Fibroblast of lung (primary cell): ENCODE measurements around the gene ERCC1. TPM values are rescaled to one million over a fixed set of nuclear protein-coding genes. Genes with fewer than 3 reads are reported as not detected.
A peak's percentile ranks its signal among the peaks of the same experiment; 100 is the strongest.

Experiments used
- DNase-seq, 2 donors: peaks; one replicate each; pipeline versions ENCODE4 v3.0.0 to v3.0.0-alpha.2; 2010; ENCODE audit warnings: low read depth in 2 of 2
- H2AFZ ChIP-seq: 2 replicates; pipeline ENCODE4 v1.5.1; 2012; ENCODE audit warnings: low read length, control low read depth, inconsistent platforms
- H3K27ac ChIP-seq: 2 replicates; pipeline ENCODE4 v1.5.1; 2011; ENCODE audit warnings: low read length, control low read depth; ENCODE audit not compliant: insufficient read depth
- H3K27me3 ChIP-seq: 2 replicates; pipeline ENCODE4 v1.5.1; 2011; ENCODE audit warnings: mild to moderate bottlenecking, low read length; ENCODE audit not compliant: control insufficient read depth, insufficient read depth
- H3K36me3 ChIP-seq: 2 replicates; pipeline ENCODE4 v1.5.1; 2011; ENCODE audit warnings: low read length; ENCODE audit not compliant: control insufficient read depth, insufficient read depth
- H3K4me1 ChIP-seq: 2 replicates; pipeline ENCODE4 v1.5.1; 2011; ENCODE audit warnings: low read length; ENCODE audit not compliant: control insufficient read depth, insufficient read depth; ENCODE audit errors: extremely low read depth
- H3K4me2 ChIP-seq: 2 replicates; pipeline ENCODE4 v1.5.1; 2011; ENCODE audit warnings: low read length, control low read depth; ENCODE audit not compliant: insufficient read depth; ENCODE audit errors: extremely low read depth
- H3K4me3 ChIP-seq, 4 experiments: fragments of 200-600 bp in 1 of 4; sonication (generic) in 1 of 4; replicated peaks in 1 of 4; 2 replicates each; pipeline ENCODE4 v1.5.1; 2011 to 2016; ENCODE audit warnings: low read length in 4 of 4, low read depth in 3 of 4, mild to moderate bottlenecking in 3 of 4, control low read depth in 2 of 4, inconsistent platforms in 1 of 4, mixed read lengths in 1 of 4; ENCODE audit not compliant: insufficient read depth in 1 of 4; ENCODE audit errors: control extremely low read depth in 1 of 4
- H3K79me2 ChIP-seq: 2 replicates; pipeline ENCODE4 v1.5.1; 2012; ENCODE audit warnings: mild to moderate bottlenecking, low read length, inconsistent platforms; ENCODE audit not compliant: control insufficient read depth, insufficient read depth
- H3K9ac ChIP-seq: 2 replicates; pipeline ENCODE4 v1.5.1; 2011; ENCODE audit warnings: mild to moderate bottlenecking, low read length, control low read depth; ENCODE audit not compliant: insufficient read depth
- H3K9me3 ChIP-seq: 2 replicates; pipeline ENCODE4 v1.5.1; 2012; ENCODE audit warnings: low read depth, low read length; ENCODE audit not compliant: control insufficient read depth, insufficient read depth
- H4K20me1 ChIP-seq: 2 replicates; pipeline ENCODE4 v1.5.1; 2011; ENCODE audit warnings: low read length; ENCODE audit not compliant: control insufficient read depth, insufficient read depth; ENCODE audit errors: extremely low read depth
- EZH2 ChIP-seq: IDR thresholded peaks from 2 replicates; pipeline ENCODE4 v1.5.1; 2012; ENCODE audit warnings: low read length, control low read depth, mild to moderate bottlenecking; ENCODE audit errors: missing control alignments
- polyA plus RNA-seq, 2 donors: library from polyadenylated mRNA; depleted of rRNA in 1 of 2; stranded (reverse) in 1 of 2; unstranded in 1 of 2; fragments of >200 nt; gene quantifications; 2 replicates each; pipeline ENCODE4 v1.2.1, GENCODE V29; 2011 to 2012; ENCODE audit warnings: missing spikeins in 1 of 2
- total RNA-seq: library from RNA; depleted of rRNA; stranded (reverse); fragments of >200 nt; gene quantifications from 2 replicates; pipeline ENCODE4 v1.2.1, GENCODE V29; 2014
- TF ChIP-seq, protein P1 (sequence below), 2 donors: IDR thresholded peaks in 1 of 2; conservative IDR thresholded peaks in 1 of 2; 1 replicate in 1 of 2; 2 replicates in 1 of 2; pipeline ENCODE4 v1.5.1; 2011 to 2012; ENCODE audit warnings: low read length in 2 of 2, control low read depth in 1 of 2, inconsistent platforms in 1 of 2, low read depth in 1 of 2, mild to moderate bottlenecking in 1 of 2

ERCC1 gene
- total and polyA plus RNA-seq, 2 donors (not counting 1 experiment from before 2014, with no cell fraction given): 49.3 to 81.1 TPM

DNA sequence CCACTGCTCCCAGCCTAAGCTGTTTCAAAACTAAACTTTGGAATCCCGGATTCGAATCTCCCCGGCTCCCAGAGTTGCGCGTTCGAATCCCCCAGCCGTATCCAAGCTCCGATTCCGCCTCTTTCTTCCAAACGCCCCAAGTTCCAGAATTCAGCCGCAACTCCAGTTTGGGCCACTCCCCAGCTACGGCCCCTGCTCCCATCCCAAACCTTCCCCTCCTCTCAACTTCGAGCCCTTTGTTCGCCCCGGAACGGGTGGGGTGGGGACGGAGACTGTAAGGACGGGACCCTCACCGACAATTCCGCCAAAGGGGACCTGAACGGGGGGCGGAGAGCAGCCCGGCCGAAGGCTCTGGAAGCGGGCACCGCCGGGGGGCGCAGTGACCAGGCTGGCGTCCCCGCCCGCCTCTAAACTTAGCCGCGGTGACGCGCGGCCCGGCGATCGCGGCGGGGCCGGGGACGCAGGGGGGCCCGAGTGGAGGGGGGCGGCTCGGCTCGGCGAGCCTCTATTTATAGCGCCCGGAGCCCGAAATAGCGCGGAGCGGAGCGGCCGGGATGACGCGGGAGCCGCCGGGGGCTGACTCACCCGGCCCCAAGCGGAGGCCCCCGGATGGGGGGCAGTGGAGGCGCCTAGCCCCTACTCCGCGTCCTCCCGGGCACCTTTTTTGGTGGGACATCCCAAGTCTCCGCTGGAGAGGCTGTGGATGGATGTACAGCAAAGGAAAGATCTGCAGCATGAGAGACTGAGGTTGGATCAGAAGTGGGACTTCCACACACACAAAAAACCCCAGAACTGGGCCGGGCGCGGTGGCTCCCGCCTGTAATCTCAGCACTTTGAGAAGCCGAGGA, 4.9 kb upstream of the ERCC1 start:
- no peaks in the 10 kb centered on the region for H3K27me3 ChIP-seq
- H3K9me3 ChIP-seq: no peaks in the 10 kb centered on the region
- peak overlapping the region; percentile 55 to 64 (median 58) for H3K4me3 ChIP-seq
- peaks cover 22% of the 10 kb centered on the region for H3K4me1 ChIP-seq
- DNase-seq: peak; percentile 42 to 54
- H2AFZ ChIP-seq: peak overlapping the region; percentile 80
- no peaks in the 10 kb centered on the region for H4K20me1 ChIP-seq
- no peak for TF ChIP-seq EZH2
- TF ChIP-seq, protein P1, sequence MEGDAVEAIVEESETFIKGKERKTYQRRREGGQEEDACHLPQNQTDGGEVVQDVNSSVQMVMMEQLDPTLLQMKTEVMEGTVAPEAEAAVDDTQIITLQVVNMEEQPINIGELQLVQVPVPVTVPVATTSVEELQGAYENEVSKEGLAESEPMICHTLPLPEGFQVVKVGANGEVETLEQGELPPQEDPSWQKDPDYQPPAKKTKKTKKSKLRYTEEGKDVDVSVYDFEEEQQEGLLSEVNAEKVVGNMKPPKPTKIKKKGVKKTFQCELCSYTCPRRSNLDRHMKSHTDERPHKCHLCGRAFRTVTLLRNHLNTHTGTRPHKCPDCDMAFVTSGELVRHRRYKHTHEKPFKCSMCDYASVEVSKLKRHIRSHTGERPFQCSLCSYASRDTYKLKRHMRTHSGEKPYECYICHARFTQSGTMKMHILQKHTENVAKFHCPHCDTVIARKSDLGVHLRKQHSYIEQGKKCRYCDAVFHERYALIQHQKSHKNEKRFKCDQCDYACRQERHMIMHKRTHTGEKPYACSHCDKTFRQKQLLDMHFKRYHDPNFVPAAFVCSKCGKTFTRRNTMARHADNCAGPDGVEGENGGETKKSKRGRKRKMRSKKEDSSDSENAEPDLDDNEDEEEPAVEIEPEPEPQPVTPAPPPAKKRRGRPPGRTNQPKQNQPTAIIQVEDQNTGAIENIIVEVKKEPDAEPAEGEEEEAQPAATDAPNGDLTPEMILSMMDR (conservative IDR thresholded peaks at IDR 0.05 in 1 of 2, IDR thresholded peaks at IDR 0.05 in 1 of 2; ENCODE audit: low read depth in 1 of 2, low read length in 2 of 2): peak; percentile 25 to 39
- peak overlapping the region; percentile 95 for H3K4me2 ChIP-seq
- H3K27ac ChIP-seq: peak overlapping the region; percentile 95
- no peaks in the 10 kb centered on the region for H3K79me2 ChIP-seq
- H3K36me3 ChIP-seq: no peaks in the 10 kb centered on the region
- H3K9ac ChIP-seq: peak overlapping the region; percentile 88

DNA sequence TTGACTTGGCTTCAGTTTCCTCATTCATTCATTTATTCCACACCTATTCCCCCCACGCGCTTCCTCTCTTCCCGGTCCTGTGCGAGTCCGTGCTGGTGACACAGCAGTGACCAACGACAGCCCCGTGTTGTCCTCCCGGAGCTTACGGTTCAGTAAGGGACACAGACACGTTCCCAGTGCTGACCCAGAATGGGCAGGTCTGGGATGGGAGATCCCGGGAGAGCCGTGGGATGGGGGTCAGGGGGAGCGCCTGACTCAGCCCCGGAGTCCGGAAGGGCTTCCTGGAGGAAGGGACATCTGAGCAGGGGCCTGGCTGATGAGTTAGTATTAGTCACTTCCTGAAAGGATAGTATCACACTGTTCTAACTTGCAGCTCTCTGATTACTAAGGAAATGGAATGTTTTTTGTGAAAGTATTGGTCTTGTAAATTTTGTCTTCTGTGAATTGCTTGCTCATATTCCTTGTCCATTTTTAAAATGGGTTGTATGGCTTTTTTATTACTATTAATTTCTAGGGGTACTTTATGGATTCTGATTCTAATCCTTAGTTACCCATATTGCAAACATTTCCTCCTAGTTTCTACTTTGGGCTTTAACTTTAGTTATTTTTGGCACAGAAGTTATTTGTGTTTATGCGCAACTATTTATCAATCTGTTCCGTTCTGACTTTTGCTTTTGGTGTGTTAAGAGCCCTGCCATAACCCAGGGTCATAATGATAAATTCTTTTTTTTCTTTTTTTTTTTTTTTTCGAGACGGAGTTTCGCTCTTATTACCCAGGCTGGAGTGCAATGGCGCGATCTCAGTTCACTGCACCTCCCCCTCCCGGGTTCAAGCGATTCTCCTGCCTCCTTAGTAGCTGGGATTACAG, 708 bp upstream of the ERCC1 start:
- H3K4me3 ChIP-seq: peak overlapping the region; percentile 62 to 90 (median 77)
- H4K20me1 ChIP-seq: no peaks in the 10 kb centered on the region
- peaks cover 21% of the 10 kb centered on the region for H3K79me2 ChIP-seq
- H3K27me3 ChIP-seq: no peaks in the 10 kb centered on the region
- peak; percentile 92 to 97 for DNase-seq
- no peak for TF ChIP-seq EZH2
- TF ChIP-seq, protein P1 (conservative IDR thresholded peaks at IDR 0.05 in 1 of 2, IDR thresholded peaks at IDR 0.05 in 1 of 2; ENCODE audit: low read depth in 1 of 2, low read length in 2 of 2): no peak
- H3K9ac ChIP-seq: peak overlapping the region; percentile 95
- H2AFZ ChIP-seq: peak overlapping the region; percentile 67
- H3K4me1 ChIP-seq: peaks cover 27% of the 10 kb centered on the region
- peak overlapping the region; percentile 94 for H3K4me2 ChIP-seq
- no peaks in the 10 kb centered on the region for H3K9me3 ChIP-seq
- H3K36me3 ChIP-seq: peaks cover 5% of the 10 kb centered on the region
- peak overlapping the region; percentile 98 for H3K27ac ChIP-seq
